ENCODE data around the gene ADRA1B.

- TF ChIP-seq EZH2phosphoT487 (conservative IDR thresholded peaks at IDR 0.05; ENCODE audit: low read length): no peak
- TF ChIP-seq CTCF (IDR thresholded peaks at IDR 0.05; ENCODE audit: insufficient read depth, low read length, poor library complexity, severe bottlenecking): no peak
These were observed 38.9 kb downstream of the ADRA1B start for GRCh38 chr5:159955056-159955624.

Measured in SU-DHL-6 (cell line).